DND-41 (cell line): ENCODE results near the gene NCS1.

ENCODE experiments used
- ATAC-seq: fragments of 200-7000 bp; cut with Tn5 transposase; 3 replicates; pipeline ENCODE4 v1.9.1; 2021; ENCODE audit warnings: low read depth; ENCODE audit not compliant: insufficient read depth
- DNase-seq: peaks from one replicate; pipeline ENCODE4 v3.0.0-alpha.2; 2020
- H2AFZ ChIP-seq: 2 replicates; pipeline ENCODE4 v1.6.0; 2012; ENCODE audit warnings: low read depth, low read length
- H3K27ac ChIP-seq: 2 replicates; pipeline ENCODE4 v1.5.1; 2012; ENCODE audit warnings: low read length, inconsistent platforms
- H3K27me3 ChIP-seq: fragments of 200-600 bp; sonication (generic); 2 replicates; pipeline ENCODE4 v1.6.0; 2012; ENCODE audit warnings: low read length, mild to moderate bottlenecking, inconsistent platforms; ENCODE audit not compliant: insufficient read depth, poor library complexity
- H3K36me3 ChIP-seq: 2 replicates; pipeline ENCODE4 v1.5.1; 2012; ENCODE audit warnings: low read length, inconsistent platforms; ENCODE audit not compliant: insufficient read depth
- H3K4me1 ChIP-seq: 2 replicates; pipeline ENCODE4 v1.5.1; 2012; ENCODE audit warnings: mild to moderate bottlenecking, low read length; ENCODE audit not compliant: insufficient read depth
- H3K4me2 ChIP-seq: 2 replicates; pipeline ENCODE4 v1.6.0; 2012; ENCODE audit warnings: mild to moderate bottlenecking, moderate library complexity, low read length, inconsistent platforms; ENCODE audit not compliant: insufficient read depth
- H3K4me3 ChIP-seq, 2 experiments: fragments of 200-600 bp in 1 of 2; shearing (Covaris generic) in 1 of 2; 2 replicates each; pipeline ENCODE4 v1.5.1; 2012 to 2016; ENCODE audit warnings: inconsistent platforms in 2 of 2, low read length in 2 of 2, mild to moderate bottlenecking in 2 of 2, low read depth in 1 of 2, moderate library complexity in 1 of 2
- H3K79me2 ChIP-seq: 2 replicates; pipeline ENCODE4 v1.6.0; 2012; ENCODE audit warnings: low read length, inconsistent platforms; ENCODE audit not compliant: insufficient read depth
- H3K9ac ChIP-seq: 2 replicates; pipeline ENCODE4 v1.6.0; 2012; ENCODE audit warnings: low read depth, mild to moderate bottlenecking, inconsistent platforms, low read length, moderate library complexity
- H3K9me3 ChIP-seq: 2 replicates; pipeline ENCODE4 v1.5.1; 2012; ENCODE audit warnings: low read length, moderate library complexity, mild to moderate bottlenecking, inconsistent platforms; ENCODE audit not compliant: insufficient read depth, severe bottlenecking
- H4K20me1 ChIP-seq: 2 replicates; pipeline ENCODE4 v1.6.0; 2012; ENCODE audit warnings: low read length; ENCODE audit not compliant: insufficient read depth
- EZH2 ChIP-seq: IDR thresholded peaks from 3 replicates; pipeline ENCODE4 v1.6.1; 2012; ENCODE audit warnings: borderline replicate concordance, low read depth, mild to moderate bottlenecking, moderate library complexity, low read length, inconsistent platforms; ENCODE audit not compliant: severe bottlenecking
- TF ChIP-seq, protein P1 (sequence below): IDR thresholded peaks from 2 replicates; pipeline ENCODE4 v1.5.1; 2012; ENCODE audit warnings: borderline replicate concordance, low read length, moderate library complexity, mild to moderate bottlenecking; ENCODE audit not compliant: poor library complexity, severe bottlenecking; ENCODE audit errors: extremely low read depth

NCS1 gene

DNA sequence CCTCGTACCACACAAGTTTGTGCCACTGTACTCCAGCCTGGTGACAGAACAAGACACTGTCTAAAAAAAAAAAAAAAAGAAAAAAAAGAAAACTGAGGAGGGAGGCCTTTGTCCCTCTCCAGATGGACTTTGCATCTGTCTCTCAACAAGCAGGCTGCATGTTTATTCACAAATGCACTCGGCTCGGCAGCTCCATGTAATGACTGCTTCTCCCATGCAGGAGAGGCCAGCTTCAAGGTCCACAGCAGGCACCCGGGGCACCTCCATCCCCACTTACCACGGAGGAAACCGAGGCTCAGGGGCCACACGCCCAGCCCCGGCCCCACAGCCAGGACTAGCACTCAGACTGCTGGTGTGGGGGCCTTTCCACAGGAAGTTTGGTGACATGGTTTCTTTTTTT lies 13.1 kb upstream of the NCS1 start:
- no peaks in the 10 kb centered on the region for H3K9me3 ChIP-seq
- no peaks in the 10 kb centered on the region for H3K36me3 ChIP-seq
- no peak overlapping the region for H3K4me3 ChIP-seq
- H3K27me3 ChIP-seq: no peaks in the 10 kb centered on the region
- no peaks in the 10 kb centered on the region for H3K4me1 ChIP-seq
- no peak overlapping the region for H2AFZ ChIP-seq
- TF ChIP-seq EZH2: no peak
- TF ChIP-seq, protein P1, sequence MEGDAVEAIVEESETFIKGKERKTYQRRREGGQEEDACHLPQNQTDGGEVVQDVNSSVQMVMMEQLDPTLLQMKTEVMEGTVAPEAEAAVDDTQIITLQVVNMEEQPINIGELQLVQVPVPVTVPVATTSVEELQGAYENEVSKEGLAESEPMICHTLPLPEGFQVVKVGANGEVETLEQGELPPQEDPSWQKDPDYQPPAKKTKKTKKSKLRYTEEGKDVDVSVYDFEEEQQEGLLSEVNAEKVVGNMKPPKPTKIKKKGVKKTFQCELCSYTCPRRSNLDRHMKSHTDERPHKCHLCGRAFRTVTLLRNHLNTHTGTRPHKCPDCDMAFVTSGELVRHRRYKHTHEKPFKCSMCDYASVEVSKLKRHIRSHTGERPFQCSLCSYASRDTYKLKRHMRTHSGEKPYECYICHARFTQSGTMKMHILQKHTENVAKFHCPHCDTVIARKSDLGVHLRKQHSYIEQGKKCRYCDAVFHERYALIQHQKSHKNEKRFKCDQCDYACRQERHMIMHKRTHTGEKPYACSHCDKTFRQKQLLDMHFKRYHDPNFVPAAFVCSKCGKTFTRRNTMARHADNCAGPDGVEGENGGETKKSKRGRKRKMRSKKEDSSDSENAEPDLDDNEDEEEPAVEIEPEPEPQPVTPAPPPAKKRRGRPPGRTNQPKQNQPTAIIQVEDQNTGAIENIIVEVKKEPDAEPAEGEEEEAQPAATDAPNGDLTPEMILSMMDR: no peak
- no peak overlapping the region for H3K4me2 ChIP-seq
- DNase-seq: no peak
- no peaks in the 10 kb centered on the region for H3K79me2 ChIP-seq
- H3K27ac ChIP-seq: no peak overlapping the region
- no peak overlapping the region for H3K9ac ChIP-seq
- H4K20me1 ChIP-seq: no peaks in the 10 kb centered on the region
- no peak for ATAC-seq

DNA sequence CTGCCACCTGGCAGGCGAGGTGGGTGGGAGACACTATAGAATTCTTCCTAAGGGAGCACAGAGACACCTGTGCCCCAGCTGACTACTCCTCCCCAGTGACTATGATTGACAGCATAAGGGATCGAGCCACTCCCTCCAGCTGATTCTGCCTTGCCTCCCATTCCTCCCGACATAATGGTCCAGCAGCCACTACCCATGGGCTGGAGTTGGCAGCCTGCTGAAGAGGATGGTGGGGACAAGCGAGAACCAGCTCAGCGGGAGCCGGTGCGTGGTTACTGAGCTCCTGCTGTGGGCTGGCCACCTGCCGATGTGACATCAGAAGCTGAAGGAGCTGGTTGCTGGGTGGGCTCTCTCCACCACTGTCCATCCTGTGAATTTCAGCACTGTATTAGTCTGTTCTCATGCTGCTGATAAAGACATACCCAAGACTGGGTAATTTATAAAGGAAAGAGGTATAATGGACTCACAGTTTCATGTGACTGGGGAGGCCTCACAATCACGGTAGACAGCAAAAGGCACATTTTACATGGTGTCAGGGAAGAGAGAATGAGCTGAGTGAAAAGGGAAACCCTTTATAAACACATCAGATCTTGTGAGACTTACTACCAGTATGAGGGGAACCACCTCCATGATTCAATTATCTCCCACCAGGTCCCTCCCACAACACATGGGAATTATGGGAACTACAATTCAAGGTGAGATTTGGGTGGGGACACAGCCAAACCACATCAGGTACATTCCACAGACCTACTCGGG lies 12.1 kb upstream of the NCS1 start:
- Histone ChIP-seq H3K27ac (no peak overlapping the region), H3K27me3 (no peaks in the 10 kb centered on the region), H2AFZ (no peak overlapping the region), H3K9me3 (no peaks in the 10 kb centered on the region), H3K36me3 (no peaks in the 10 kb centered on the region), H4K20me1 (no peaks in the 10 kb centered on the region), H3K4me1 (no peaks in the 10 kb centered on the region), H3K4me2 (no peak overlapping the region), H3K4me3 (no peak overlapping the region), H3K79me2 (no peaks in the 10 kb centered on the region), H3K9ac (no peak overlapping the region)
- no peak for ATAC-seq
- DNase-seq: no peak
- TF ChIP-seq, protein P1: no peak
- TF ChIP-seq EZH2: no peak

DNA sequence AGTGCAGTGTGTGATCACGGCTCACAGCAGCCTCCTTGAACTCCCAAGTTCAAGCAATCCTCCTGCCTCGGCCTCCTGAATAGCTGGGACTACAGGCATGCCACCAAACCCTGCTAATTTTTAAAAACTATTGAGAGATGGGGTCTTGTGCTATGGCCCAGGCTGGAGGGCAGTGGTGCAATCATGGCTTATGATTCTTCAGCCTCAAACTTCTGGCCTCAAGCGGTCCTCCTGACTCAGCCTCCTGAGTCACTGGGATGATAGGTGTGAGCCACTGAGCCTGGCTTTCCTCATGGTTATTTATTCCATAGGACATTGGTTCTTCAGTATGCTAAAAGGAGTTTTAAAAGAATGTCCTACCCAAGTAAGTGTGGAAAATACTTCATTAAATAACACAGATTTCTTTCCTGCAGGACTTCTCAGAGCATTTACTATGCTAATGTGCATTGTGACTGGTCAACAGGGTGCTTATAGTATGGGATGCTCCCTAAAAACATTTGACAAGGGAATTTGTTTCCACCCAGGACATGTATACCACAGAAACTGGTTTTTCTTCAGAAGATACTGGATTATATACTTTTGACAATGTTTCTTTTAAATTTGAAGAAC lies 11.2 kb upstream of the NCS1 start:
- H3K36me3 ChIP-seq: no peaks in the 10 kb centered on the region
- H3K4me3 ChIP-seq: no peak overlapping the region
- no peak overlapping the region for H2AFZ ChIP-seq
- no peak for ATAC-seq
- no peak overlapping the region for H3K27ac ChIP-seq
- no peaks in the 10 kb centered on the region for H3K27me3 ChIP-seq
- no peak overlapping the region for H3K9ac ChIP-seq
- DNase-seq: no peak
- no peaks in the 10 kb centered on the region for H4K20me1 ChIP-seq
- no peak overlapping the region for H3K4me2 ChIP-seq
- no peaks in the 10 kb centered on the region for H3K79me2 ChIP-seq
- H3K4me1 ChIP-seq: no peaks in the 10 kb centered on the region
- TF ChIP-seq, protein P1: no peak
- TF ChIP-seq EZH2: no peak
- no peaks in the 10 kb centered on the region for H3K9me3 ChIP-seq
